HG03432 (cell line): ENCODE results near the gene IGSF5.

ENCODE experiments used
- ATAC-seq: cut with Tn5 transposase; IDR thresholded peaks from one replicate; pipeline ENCODE4 v1.9.1; 2021; ENCODE audit warnings: mild to moderate bottlenecking, moderate library complexity; ENCODE audit not compliant: unreplicated experiment

The IGSF5 gene

GRCh38 chr21:39812983-39813382, 68.0 kb downstream of the IGSF5 start:
- ATAC-seq = no peak

DNA sequence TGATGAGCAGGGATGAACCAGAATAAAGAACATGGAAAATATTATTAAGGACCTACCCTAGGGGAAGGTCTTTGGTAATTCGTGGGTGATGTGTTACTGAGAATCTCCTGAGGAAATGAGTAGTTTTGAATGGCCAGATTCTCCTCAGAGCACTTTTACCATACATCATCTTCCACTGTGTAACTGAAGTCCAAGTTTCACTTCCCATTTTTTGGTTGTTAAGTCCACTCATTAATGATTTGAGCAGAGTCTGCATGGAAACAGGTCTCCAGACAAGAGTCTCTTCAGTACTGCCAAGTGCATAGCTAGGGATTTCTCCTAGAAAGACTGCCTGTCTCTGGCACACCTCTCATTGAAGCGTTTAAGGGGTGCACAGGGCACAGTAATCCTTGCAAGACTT, 73.6 kb downstream of the IGSF5 start:
- no peak for ATAC-seq

- no peak for ATAC-seq
Observed at GRCh38 chr21:39822042-39822441, 77.1 kb downstream of the IGSF5 start.

GRCh38 chr21:39825250-39825649, 80.3 kb downstream of the IGSF5 start:
- no peak for ATAC-seq

DNA sequence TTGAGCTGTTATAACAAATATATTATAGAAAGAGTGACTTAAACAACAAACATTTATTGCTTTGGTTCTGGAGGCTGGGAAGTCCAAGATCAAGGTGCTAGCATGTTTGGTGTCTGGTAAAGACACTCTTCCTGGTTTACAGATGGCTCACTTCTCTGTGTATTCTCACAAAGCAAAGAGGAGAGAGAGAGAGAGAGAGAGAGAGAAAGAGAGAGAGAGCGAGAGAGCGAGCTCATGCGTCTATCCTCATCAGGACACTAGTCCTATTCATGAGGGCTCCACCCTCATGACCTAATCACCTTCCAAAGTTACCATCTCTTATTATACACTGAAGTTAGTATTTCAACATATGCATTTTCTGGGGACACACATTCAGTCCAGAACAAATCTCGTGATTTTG, 89.6 kb downstream of the IGSF5 start:
- ATAC-seq = no peak

DNA sequence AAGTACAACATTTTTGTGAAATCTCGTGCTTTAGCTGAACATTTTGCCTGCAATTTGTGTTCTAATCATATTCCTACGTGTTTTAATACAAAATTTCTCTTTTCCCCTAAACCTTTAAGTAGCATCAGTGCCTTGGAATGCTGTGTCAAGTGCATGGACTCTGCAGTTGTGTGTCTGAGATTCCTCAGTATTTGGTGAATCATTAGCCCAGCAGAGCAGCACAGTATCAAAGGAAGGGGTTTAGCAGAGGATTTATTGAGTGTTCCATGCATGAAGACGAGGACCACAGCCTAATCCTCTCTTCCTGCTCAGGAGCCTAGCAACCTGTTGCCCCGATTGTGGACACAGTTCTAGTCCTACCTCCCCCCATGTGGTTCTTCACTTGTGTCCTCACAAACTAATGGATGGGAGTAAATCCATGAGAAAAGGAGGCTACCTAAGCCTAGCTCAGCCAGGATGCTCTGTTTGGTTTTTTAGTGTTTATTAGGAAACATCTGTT, 92.9 kb downstream of the IGSF5 start:
- no peak for ATAC-seq

DNA sequence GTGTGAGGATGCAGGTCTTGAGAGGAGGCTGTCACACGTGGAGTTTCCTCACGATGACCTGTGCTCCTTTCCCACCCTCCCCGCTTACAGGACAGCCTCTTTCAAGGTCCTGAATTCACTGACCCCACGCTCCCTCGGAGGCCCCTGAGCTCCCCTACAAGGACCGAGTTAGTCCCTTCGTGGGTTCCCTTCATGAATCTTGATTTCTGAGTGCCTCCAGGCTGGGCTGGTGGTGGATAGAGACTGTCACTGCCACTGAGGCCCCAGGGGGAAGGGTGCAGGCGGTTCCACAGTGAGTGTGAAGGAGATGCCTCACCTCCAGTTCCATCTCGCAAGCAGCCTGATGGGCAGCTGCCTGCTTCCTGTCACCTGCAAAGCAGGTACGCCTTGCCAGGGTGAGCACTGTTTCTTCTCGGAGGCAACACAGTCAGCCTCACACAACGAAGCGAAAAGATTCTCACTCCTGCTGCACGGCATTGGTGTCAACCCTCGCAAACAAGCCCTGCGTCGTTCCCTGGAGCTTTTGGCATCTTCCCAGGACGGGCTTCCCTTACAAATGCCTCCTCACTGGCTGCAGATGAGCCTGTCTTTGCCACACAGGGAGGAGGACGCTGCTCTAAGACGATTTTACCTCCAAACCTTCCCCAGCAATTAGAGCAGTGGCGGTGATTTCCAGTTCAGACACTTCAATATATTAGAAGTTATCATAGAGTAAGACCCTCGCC, 95.6 kb downstream of the IGSF5 start:
- ATAC-seq = no peak

- no peak for ATAC-seq
Observed at GRCh38 chr21:39842741-39843459, 97.9 kb downstream of the IGSF5 start.

GRCh38 chr21:39843483-39843882, 98.5 kb downstream of the IGSF5 start:
- ATAC-seq = no peak

DNA sequence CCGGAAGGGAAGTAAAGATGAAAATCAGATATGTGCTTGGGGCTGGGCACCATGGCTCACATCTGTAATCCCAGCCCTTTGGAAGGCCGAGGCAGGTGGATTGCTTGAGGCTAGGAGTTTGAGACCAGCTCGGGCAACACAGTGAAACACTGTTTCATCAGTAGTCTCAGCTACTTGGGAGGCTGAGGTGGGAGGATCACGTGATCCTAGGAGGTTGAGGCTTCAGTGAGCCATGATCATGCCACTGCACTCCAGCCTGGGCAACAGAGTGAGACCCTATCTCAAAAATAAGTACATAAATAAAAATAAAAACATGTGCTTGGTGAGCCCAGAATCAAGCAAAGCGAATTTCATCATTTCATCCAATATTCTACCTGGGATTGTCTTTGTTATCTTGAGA, 98.9 kb downstream of the IGSF5 start:
- ATAC-seq = no peak

GRCh38 chr21:39845571-39846130, 100.7 kb downstream of the IGSF5 start:
- ATAC-seq = no peak

GRCh38 chr21:39847877-39848276, 102.9 kb downstream of the IGSF5 start:
- ATAC-seq = no peak

DNA sequence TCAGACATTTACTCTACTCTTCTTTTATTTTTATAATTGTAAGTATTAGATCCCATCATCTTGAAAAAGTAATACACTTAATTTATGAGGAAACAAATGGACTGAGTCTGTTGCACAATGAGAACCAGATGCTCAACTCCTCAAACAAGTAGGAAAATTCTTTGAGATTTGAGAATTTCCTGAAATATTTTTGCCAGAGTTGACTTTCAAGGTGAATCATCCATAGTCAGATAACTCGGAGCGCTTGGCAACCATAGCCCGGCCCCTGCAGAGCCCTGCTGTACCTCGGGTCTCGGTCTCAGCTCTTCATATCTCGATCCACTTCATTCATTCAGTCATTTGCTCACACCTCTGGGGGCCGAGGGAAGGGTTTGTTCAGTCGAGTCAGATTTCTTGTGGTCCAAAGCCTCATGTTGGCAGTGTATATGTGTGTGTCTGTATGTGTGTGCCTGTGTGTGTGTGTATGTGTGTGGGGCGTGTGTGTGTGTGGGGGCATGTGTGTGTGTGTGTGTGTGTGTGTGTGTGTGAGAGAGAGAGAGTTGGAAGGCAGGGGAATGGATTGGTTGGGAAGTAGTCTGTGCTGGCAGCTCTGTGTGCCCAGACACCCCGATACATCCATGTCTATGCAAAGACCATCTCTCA, 104.2 kb downstream of the IGSF5 start:
- no peak for ATAC-seq

DNA sequence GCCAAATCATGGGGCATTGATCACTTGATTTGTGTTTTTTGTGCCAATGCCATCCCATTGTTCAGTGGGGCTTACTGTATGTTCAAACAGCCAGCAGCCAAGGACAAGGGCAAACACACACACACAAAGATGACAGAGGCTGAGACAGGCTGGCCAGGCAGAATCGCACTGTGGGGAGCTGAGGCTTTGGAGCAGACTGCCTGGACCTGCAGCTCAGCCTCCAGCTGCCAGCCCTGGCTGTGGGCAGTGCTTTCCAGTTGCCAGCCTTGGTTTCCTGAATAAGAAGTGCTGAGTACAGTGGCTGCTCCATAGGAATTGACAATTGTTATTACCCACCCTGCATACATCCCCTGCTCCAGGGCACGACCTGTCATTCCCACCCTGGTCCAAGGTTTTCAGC, 105.3 kb downstream of the IGSF5 start:
- no peak for ATAC-seq

DNA sequence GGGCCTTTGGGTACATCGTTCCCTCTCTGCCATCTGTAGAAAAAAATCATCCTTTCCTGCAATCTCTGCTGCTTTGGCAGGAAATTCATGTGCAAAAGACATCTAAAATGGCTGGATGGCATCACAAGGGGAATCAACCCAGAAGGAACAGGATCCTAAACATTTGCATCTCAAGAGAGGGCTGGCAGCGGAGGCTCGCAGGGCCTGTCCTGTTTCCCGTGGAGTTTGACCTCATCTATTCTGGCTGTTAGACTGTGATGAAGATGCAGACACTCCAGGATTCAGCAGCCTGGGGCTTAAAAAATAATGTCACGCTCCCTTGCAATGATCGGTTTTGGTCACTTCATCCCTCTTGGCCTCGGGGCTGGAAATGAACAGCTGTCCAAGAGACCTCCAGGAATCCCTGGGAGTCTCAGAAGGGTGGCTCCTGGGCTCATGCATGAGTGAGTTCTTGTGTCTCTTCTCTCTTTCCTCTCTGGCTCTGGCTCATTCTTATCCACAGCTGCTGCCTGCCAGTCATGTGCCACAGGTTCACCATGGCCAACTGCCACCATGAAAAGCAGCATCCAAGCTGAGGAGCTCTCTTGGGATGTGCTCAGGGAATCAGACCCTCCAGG, 106.1 kb downstream of the IGSF5 start:
- ATAC-seq = no peak
